Measurements from ENCODE around the gene CALHM4. TPM values are rescaled to one million over a fixed set of nuclear protein-coding genes. Genes with fewer than 3 reads are reported as not detected.

The CALHM4 gene
- total and polyA plus RNA-seq, 2 donors (not counting 3 experiments of a cell fraction or from before 2014, with no cell fraction given), result 1.2 TPM; not detected in 1

- dilution Hi-C loops (cut with MboI; ENCODE audit: extremely low pct_ligation_motif_present, low sequenced_read_pairs), result no loop called here
- BruUV-seq (replicated peaks), result no TSS peak
- intact Hi-C loops (cut with micrococcal nuclease), result loop anchor here (1.0 kb wide), 1 partner anchor 17 kb away; the partner anchor contains the start of gene CALHM5
- Histone ChIP-seq H4K20me1 (replicated peaks; ENCODE audit: control insufficient read depth, extremely low read depth, insufficient read depth, low read length) (no peaks in the 10 kb centered on the region), H3K9me3 (replicated peaks; ENCODE audit: control insufficient read depth, insufficient read depth, low read length) (no peaks in the 10 kb centered on the region), H3K27ac (ENCODE audit: insufficient read depth, low read depth, low read length) (peak overlapping the region; percentile 13), H3K36me3 (ENCODE audit: control insufficient read depth in 2 of 2, extremely low read depth in 1 of 2, insufficient read depth in 2 of 2, low read length in 2 of 2) (no peaks in the 10 kb centered on the region), H3K4me2 (ENCODE audit: insufficient read depth, low read length) (peak overlapping the region; percentile 37), H3K27me3 (ENCODE audit: control insufficient read depth in 2 of 2, insufficient read depth in 2 of 2, low read length in 2 of 2) (peaks cover 0 to 2% of the 10 kb centered on the region in 2 experiments), H3K9ac (replicated peaks; ENCODE audit: extremely low read depth, insufficient read depth, low read length) (peak overlapping the region; percentile 36), H3K4me3 (replicated peaks in 1 of 3; ENCODE audit: insufficient read depth in 1 of 3, low read depth in 1 of 3, low read length in 3 of 3) (no peak overlapping the region), H3K4me1 (ENCODE audit: control insufficient read depth, extremely low read depth, insufficient read depth, low read length) (peaks cover 16% of the 10 kb centered on the region), H2AFZ (ENCODE audit: low read depth, low read length) (no peak overlapping the region), H3K79me2 (ENCODE audit: control insufficient read depth, insufficient read depth, low read length) (no peaks in the 10 kb centered on the region), H3K9me1 (replicated peaks; ENCODE audit: control insufficient read depth, extremely low read depth, insufficient read depth, low read length) (no peaks in the 10 kb centered on the region)
- POLR2A ChIA-PET, result no interaction called here
- TF ChIP-seq, protein P1, sequence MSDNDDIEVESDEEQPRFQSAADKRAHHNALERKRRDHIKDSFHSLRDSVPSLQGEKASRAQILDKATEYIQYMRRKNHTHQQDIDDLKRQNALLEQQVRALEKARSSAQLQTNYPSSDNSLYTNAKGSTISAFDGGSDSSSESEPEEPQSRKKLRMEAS (IDR thresholded peaks at IDR 0.05; ENCODE audit: insufficient read depth, insufficient read length), result no peak
- TF ChIP-seq EZH2 (IDR thresholded peaks at IDR 0.05; ENCODE audit: borderline replicate concordance, low read depth, low read length, severe bottlenecking) (no peak), POLR2AphosphoS5 (IDR thresholded peaks at IDR 0.05; ENCODE audit: insufficient read depth, low read depth, low read length) (no peak), CTCF (IDR thresholded peaks at IDR 0.05; ENCODE audit: extremely low read depth in 1 of 2, insufficient read depth in 1 of 2, low read depth in 1 of 2, low read length in 2 of 2) (no peak)
- CTCF ChIA-PET, result interaction anchor here (0.6 to 1.9 kb wide), 5 partner anchors 9 to 310 kb away, joined by 3 to 13 read pairs (median 8); partner anchors contain the start of gene CALHM5
- peak; percentile 57 for DNase-seq (ENCODE audit: low read depth, low spot score)
- FAIRE-seq, result no peak
Measured at GRCh38 chr6:116528133-116528532, 25.4 kb upstream of the CALHM4 start.

DNA sequence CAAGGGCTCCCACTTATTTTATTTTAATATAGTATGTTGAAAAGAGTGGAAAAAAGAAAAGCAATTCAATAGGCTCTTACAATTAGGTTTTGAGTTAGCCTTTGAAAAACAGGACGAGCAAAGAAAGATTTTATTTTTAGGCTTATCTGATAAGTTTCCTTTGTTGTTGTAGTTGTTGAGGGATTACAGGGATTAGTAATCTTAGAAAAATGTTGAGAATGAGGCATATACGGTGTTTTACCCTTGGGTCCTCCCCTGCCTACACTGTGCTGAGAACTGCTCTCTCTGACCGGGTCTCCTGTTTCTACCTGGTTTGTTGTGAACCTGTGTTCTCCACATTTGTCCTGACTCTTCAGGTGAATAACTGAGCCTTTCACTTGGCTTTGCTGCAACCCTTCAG, 24.8 kb upstream of the CALHM4 start:
- H2AFZ ChIP-seq (ENCODE audit: low read depth, low read length), result peak overlapping the region; percentile 19
- BruUV-seq (replicated peaks), result no TSS peak
- no peaks in the 10 kb centered on the region for H3K36me3 ChIP-seq (ENCODE audit: control insufficient read depth in 2 of 2, extremely low read depth in 1 of 2, insufficient read depth in 2 of 2, low read length in 2 of 2)
- FAIRE-seq (no peak), DNase-seq (ENCODE audit: low read depth, low spot score) (peak; percentile 67)
- no peak overlapping the region for H3K4me3 ChIP-seq (replicated peaks in 1 of 3; ENCODE audit: insufficient read depth in 1 of 3, low read depth in 1 of 3, low read length in 3 of 3)
- intact Hi-C loops (cut with micrococcal nuclease) (loop anchor here (1.0 kb wide), 1 partner anchor 17 kb away; the partner anchor contains the start of gene CALHM5), dilution Hi-C loops (cut with MboI; ENCODE audit: extremely low pct_ligation_motif_present, low sequenced_read_pairs) (no loop called here)
- no peaks in the 10 kb centered on the region for H4K20me1 ChIP-seq (replicated peaks; ENCODE audit: control insufficient read depth, extremely low read depth, insufficient read depth, low read length)
- no peaks in the 10 kb centered on the region for H3K9me3 ChIP-seq (replicated peaks; ENCODE audit: control insufficient read depth, insufficient read depth, low read length)
- ChIA-PET CTCF (interaction anchor here (0.6 to 1.9 kb wide), 7 partner anchors 9 to 311 kb away, joined by 3 to 13 read pairs (median 5); partner anchors contain the start of gene CALHM5), POLR2A (no interaction called here)
- peak overlapping the region; percentile 36 for H3K9ac ChIP-seq (replicated peaks; ENCODE audit: extremely low read depth, insufficient read depth, low read length)
- no peaks in the 10 kb centered on the region for H3K9me1 ChIP-seq (replicated peaks; ENCODE audit: control insufficient read depth, extremely low read depth, insufficient read depth, low read length)
- TF ChIP-seq CTCF (IDR thresholded peaks at IDR 0.05; ENCODE audit: extremely low read depth in 1 of 2, insufficient read depth in 1 of 2, low read depth in 1 of 2, low read length in 2 of 2) (no peak), GATA2 (IDR thresholded peaks at IDR 0.05; ENCODE audit: insufficient read depth, insufficient read length, low read depth, low read length) (peak; percentile 71), JUN (IDR thresholded peaks at IDR 0.05; ENCODE audit: borderline replicate concordance, insufficient read depth, insufficient read length, low read depth) (peak; percentile 44)
- peaks cover 16% of the 10 kb centered on the region for H3K4me1 ChIP-seq (ENCODE audit: control insufficient read depth, extremely low read depth, insufficient read depth, low read length)
- H3K4me2 ChIP-seq (ENCODE audit: insufficient read depth, low read length), result peak overlapping the region; percentile 37
- H3K27ac ChIP-seq (ENCODE audit: insufficient read depth, low read depth, low read length), result no peak overlapping the region
- H3K79me2 ChIP-seq (ENCODE audit: control insufficient read depth, insufficient read depth, low read length), result no peaks in the 10 kb centered on the region
- peaks cover 0 to 2% of the 10 kb centered on the region in 2 experiments for H3K27me3 ChIP-seq (ENCODE audit: control insufficient read depth in 2 of 2, insufficient read depth in 2 of 2, low read length in 2 of 2)

All from endothelial cell of umbilical vein (primary cell).